ENCODE measurements around the gene GLG1.

- TF ChIP-seq, protein P1, sequence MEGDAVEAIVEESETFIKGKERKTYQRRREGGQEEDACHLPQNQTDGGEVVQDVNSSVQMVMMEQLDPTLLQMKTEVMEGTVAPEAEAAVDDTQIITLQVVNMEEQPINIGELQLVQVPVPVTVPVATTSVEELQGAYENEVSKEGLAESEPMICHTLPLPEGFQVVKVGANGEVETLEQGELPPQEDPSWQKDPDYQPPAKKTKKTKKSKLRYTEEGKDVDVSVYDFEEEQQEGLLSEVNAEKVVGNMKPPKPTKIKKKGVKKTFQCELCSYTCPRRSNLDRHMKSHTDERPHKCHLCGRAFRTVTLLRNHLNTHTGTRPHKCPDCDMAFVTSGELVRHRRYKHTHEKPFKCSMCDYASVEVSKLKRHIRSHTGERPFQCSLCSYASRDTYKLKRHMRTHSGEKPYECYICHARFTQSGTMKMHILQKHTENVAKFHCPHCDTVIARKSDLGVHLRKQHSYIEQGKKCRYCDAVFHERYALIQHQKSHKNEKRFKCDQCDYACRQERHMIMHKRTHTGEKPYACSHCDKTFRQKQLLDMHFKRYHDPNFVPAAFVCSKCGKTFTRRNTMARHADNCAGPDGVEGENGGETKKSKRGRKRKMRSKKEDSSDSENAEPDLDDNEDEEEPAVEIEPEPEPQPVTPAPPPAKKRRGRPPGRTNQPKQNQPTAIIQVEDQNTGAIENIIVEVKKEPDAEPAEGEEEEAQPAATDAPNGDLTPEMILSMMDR (IDR thresholded peaks at IDR 0.05; ENCODE audit: insufficient read depth, low read depth, low read length) = no peak
- TF ChIP-seq EZH2 (IDR thresholded peaks at IDR 0.05; ENCODE audit: insufficient read depth, low read length) = no peak
These were observed 37.8 kb downstream of the GLG1 start for GRCh38 chr16:74568961-74569631.
